B cell (primary cell): ENCODE data around the gene CUL3. TPM values are rescaled to one million over a fixed set of nuclear protein-coding genes. Genes with fewer than 3 reads are reported as not detected.
A peak's percentile ranks its signal among the peaks of the same experiment; 100 is the strongest.

Experiments used
- ATAC-seq: fragments of 200-7000 bp; cut with Tn5 transposase; one replicate; pipeline ENCODE4 v1.10.0; 2021; ENCODE audit warnings: low read depth, mild to moderate bottlenecking, moderate number of reproducible peaks, moderate library complexity
- CTCF ChIA-PET: fragments of 350-600 bp; sonication (Branson Sonifier 250); formaldehyde crosslinking; loops from one replicate; lab custom pipeline; 2021; ENCODE audit warnings: antibody characterized with exemption, inconsistent platforms; lab: Charles Lee
- POLR2A ChIA-PET: fragments of 350-600 bp; sonication (Branson Sonifier 250); formaldehyde crosslinking; loops from one replicate; lab custom pipeline; 2021; ENCODE audit warnings: antibody characterized with exemption; lab: Charles Lee
- DNase-seq: peaks from one replicate; pipeline ENCODE4 v3.0.0; 2013
- H2AFZ ChIP-seq: 2 replicates; pipeline ENCODE4 v1.6.1; 2012; ENCODE audit warnings: mild to moderate bottlenecking, low read depth, low read length; ENCODE audit not compliant: insufficient read depth, poor library complexity, severe bottlenecking
- H3K27ac ChIP-seq, 2 donors: 1 replicate in 1 of 2; 2 replicates in 1 of 2; pipeline ENCODE4 v1.5.1; 2012 to 2013; ENCODE audit warnings: low read length in 2 of 2, mild to moderate bottlenecking in 2 of 2, moderate library complexity in 1 of 2
- H3K27me3 ChIP-seq, 4 experiments: fragments of 200-600 bp in 1 of 4; sonication (generic) in 1 of 4; replicated peaks in 1 of 4; 1 replicate in 2 of 4; 2 replicates in 2 of 4; pipeline versions ENCODE4 v1.6.1 to v1.7.0; 2013 to 2016; ENCODE audit warnings: low read length in 3 of 4, mild to moderate bottlenecking in 2 of 4, mixed read lengths in 1 of 4, moderate library complexity in 1 of 4; ENCODE audit not compliant: insufficient read depth in 4 of 4, control insufficient read depth in 3 of 4; ENCODE audit errors: control extremely low read depth in 1 of 4
- H3K36me3 ChIP-seq, 2 experiments: replicated peaks in 1 of 2; 1 replicate in 1 of 2; 2 replicates in 1 of 2; pipeline versions ENCODE4 v1.6.1 to v1.7.1; 2013; ENCODE audit warnings: low read length in 1 of 2; ENCODE audit not compliant: insufficient read depth in 2 of 2, control insufficient read depth in 1 of 2; ENCODE audit errors: control extremely low read depth in 1 of 2, extremely low read depth in 1 of 2
- H3K4me1 ChIP-seq, 2 donors: fragments of 200-600 bp in 1 of 2; sonication (generic) in 1 of 2; 1 replicate in 1 of 2; 2 replicates in 1 of 2; pipeline versions ENCODE4 v1.5.1 to v1.6.1; 2013 to 2017; ENCODE audit warnings: low read length in 2 of 2; ENCODE audit not compliant: control insufficient read depth in 2 of 2, insufficient read depth in 2 of 2
- H3K4me2 ChIP-seq: replicated peaks from 2 replicates; pipeline ENCODE3; 2012; ENCODE audit warnings: mild to moderate bottlenecking, low read depth, low read length; ENCODE audit not compliant: poor library complexity, severe bottlenecking
- H3K4me3 ChIP-seq, 5 experiments: fragments of 200-600 bp in 1 of 5; sonication (generic) in 1 of 5; 1 replicate in 3 of 5; 2 replicates in 2 of 5; pipeline versions ENCODE4 v1.5.1 to v1.7.0; 2011 to 2016; ENCODE audit warnings: low read length in 4 of 5, mild to moderate bottlenecking in 4 of 5, low read depth in 2 of 5, control low read depth in 1 of 5, moderate library complexity in 1 of 5; ENCODE audit not compliant: insufficient read depth in 1 of 5; ENCODE audit errors: control extremely low read depth in 1 of 5, extremely low read depth in 1 of 5
- H3K79me2 ChIP-seq: fragments of 200-600 bp; sonication (generic); one replicate; pipeline ENCODE4 v1.6.0; 2016; ENCODE audit warnings: low read length; ENCODE audit not compliant: control insufficient read depth, insufficient read depth
- H3K9ac ChIP-seq: fragments of 200-600 bp; sonication (generic); 2 replicates; pipeline ENCODE4 v1.6.1; 2017; ENCODE audit warnings: mild to moderate bottlenecking, low read length, moderate library complexity
- H3K9me3 ChIP-seq, 3 donors: one replicate each; pipeline versions ENCODE4 v1.6.1 to v1.7.1; 2013; ENCODE audit warnings: low read length in 2 of 3; ENCODE audit not compliant: control insufficient read depth in 2 of 3, insufficient read depth in 1 of 3; ENCODE audit errors: control extremely low read depth in 1 of 3
- H4K20me1 ChIP-seq: 2 replicates; pipeline ENCODE4 v1.6.0; 2012; ENCODE audit warnings: mild to moderate bottlenecking, low read length; ENCODE audit not compliant: insufficient read depth, control insufficient read depth, poor library complexity, severe bottlenecking
- H3K27ac Mint-ChIP-seq: one replicate; pipeline ENCODE4 v1.8.0; 2021; ENCODE audit warnings: mixed read lengths
- H3K27me3 Mint-ChIP-seq: one replicate; pipeline ENCODE4 v1.8.0; 2021; ENCODE audit warnings: mixed read lengths
- H3K4me1 Mint-ChIP-seq: one replicate; pipeline ENCODE4 v1.8.0; 2021; ENCODE audit warnings: mixed read lengths
- H3K4me3 Mint-ChIP-seq: one replicate; pipeline ENCODE4 v1.8.0; 2021; ENCODE audit warnings: mixed read lengths
- H3K9me3 Mint-ChIP-seq: one replicate; pipeline ENCODE4 v1.8.0; 2022; ENCODE audit warnings: mixed read lengths; ENCODE audit not compliant: insufficient read depth
- CTCF ChIP-seq: fragments of 200-600 bp; IDR thresholded peaks from one replicate; pipeline ENCODE4 v1.8.0; 2022; ENCODE audit warnings: antibody characterized with exemption, mild to moderate bottlenecking
- EZH2 ChIP-seq: IDR thresholded peaks from 2 replicates; pipeline ENCODE4 v1.6.1; 2012; ENCODE audit warnings: borderline replicate concordance, low read depth, mild to moderate bottlenecking, moderate library complexity, low read length; ENCODE audit not compliant: insufficient read depth, poor library complexity, severe bottlenecking
- WGBS: methylation state at CpG from one replicate; pipeline ENCODE4 v1.1.5; 2013; ENCODE audit warnings: missing lambda C conversion rate; ENCODE audit not compliant: insufficient coverage; 5-methylcytosine and 5-hydroxymethylcytosine counted together
- intact Hi-C: fragments of 100-400 bp; cut with micrococcal nuclease; formaldehyde crosslinking; loops from one replicate; pipeline ENCODE4 v1.10.0; 2022
- polyA plus RNA-seq: library from polyadenylated mRNA; depleted of rRNA; stranded (reverse); fragments of >200 nt; gene quantifications from 2 replicates; pipeline ENCODE4 v1.2.3, GENCODE V29; 2012
- total RNA-seq, 2 donors: library from RNA; stranded (reverse); fragments of 120-200 nt in 1 of 2; gene quantifications; 1 replicate in 1 of 2; 2 replicates in 1 of 2; pipeline versions ENCODE4 v1.2.3 to v1.2.4, GENCODE V29; 2013 to 2022

The CUL3 gene
- total and polyA plus RNA-seq, 2 donors (not counting 1 experiment from before 2014, with no cell fraction given), result 31.1 to 138 TPM

GRCh38 chr2:224596289-224596688 is 11.1 kb upstream of the CUL3 start:
- Histone ChIP-seq H3K4me1 (peaks cover 0 to 18% of the 10 kb centered on the region in 2 donors), H4K20me1 (no peaks in the 10 kb centered on the region), H3K4me3 (no peak overlapping the region), H3K9me3 (no peaks in the 10 kb centered on the region), H3K27ac (no peak overlapping the region), H3K9ac (no peak overlapping the region), H3K36me3 (no peaks in the 10 kb centered on the region), H3K79me2 (no peaks in the 10 kb centered on the region), H3K27me3 (no peaks in the 10 kb centered on the region), H3K4me2 (no peak overlapping the region), H2AFZ (no peak overlapping the region)
- no peak for TF ChIP-seq EZH2
- no peak for TF ChIP-seq CTCF
- POLR2A ChIA-PET, result no interaction called here
- ATAC-seq, result peak; percentile 5
- Mint-ChIP-seq H3K4me1 (peaks cover 14% of the 10 kb centered on the region), H3K4me3 (no peak overlapping the region), H3K27ac (peak overlapping the region; percentile 53), H3K27me3 (no peaks in the 10 kb centered on the region), H3K9me3 (no peaks in the 10 kb centered on the region)
- 94% methylated on average over 2 of the region's 2 CpGs for WGBS
- intact Hi-C loops, result no loop called here
- no peak for DNase-seq
- CTCF ChIA-PET, result no interaction called here

GRCh38 chr2:224595518-224595917 is 10.4 kb upstream of the CUL3 start:
- ChIA-PET CTCF (no interaction called here), POLR2A (no interaction called here)
- Histone ChIP-seq H3K79me2 (no peaks in the 10 kb centered on the region), H3K4me1 (peaks cover 0 to 18% of the 10 kb centered on the region in 2 donors), H2AFZ (no peak overlapping the region), H3K4me2 (no peak overlapping the region), H3K27me3 (no peaks in the 10 kb centered on the region), H3K9me3 (no peaks in the 10 kb centered on the region), H3K27ac (no peak overlapping the region), H4K20me1 (no peaks in the 10 kb centered on the region), H3K9ac (no peak overlapping the region), H3K4me3 (no peak overlapping the region), H3K36me3 (no peaks in the 10 kb centered on the region)
- H3K4me1 Mint-ChIP-seq, result peaks cover 14% of the 10 kb centered on the region
- TF ChIP-seq CTCF, result no peak
- TF ChIP-seq EZH2, result no peak
- no peaks in the 10 kb centered on the region for H3K27me3 Mint-ChIP-seq
- H3K27ac Mint-ChIP-seq, result peak overlapping the region; percentile 53
- DNase-seq, result no peak
- H3K4me3 Mint-ChIP-seq, result no peak overlapping the region
- intact Hi-C loops, result no loop called here
- no peaks in the 10 kb centered on the region for H3K9me3 Mint-ChIP-seq
- 100% methylated on average over 2 of the region's 4 CpGs for WGBS
- no peak for ATAC-seq
